Astrocyte of the cerebellum (primary cell): ENCODE results near the gene DMD.

Source experiments
- DNase-seq: peaks from one replicate; pipeline ENCODE4 v3.0.0-alpha.2; 2011; ENCODE audit warnings: low read depth
- H3K4me3 ChIP-seq: 2 replicates; pipeline ENCODE4 v1.5.1; 2011; ENCODE audit warnings: mild to moderate bottlenecking, low read depth, low read length, moderate library complexity
- in situ Hi-C: cut with HindIII; loops from 2 replicates; pipeline ENCODE4 v1.10.0; 2017; ENCODE audit warnings: low sequenced_read_pairs
- TF ChIP-seq, protein P1 (sequence below): IDR thresholded peaks from 2 replicates; pipeline ENCODE4 v1.5.1; 2012; ENCODE audit warnings: low read length, low read depth, moderate library complexity, mild to moderate bottlenecking; ENCODE audit errors: missing control alignments

Gene DMD

DNA sequence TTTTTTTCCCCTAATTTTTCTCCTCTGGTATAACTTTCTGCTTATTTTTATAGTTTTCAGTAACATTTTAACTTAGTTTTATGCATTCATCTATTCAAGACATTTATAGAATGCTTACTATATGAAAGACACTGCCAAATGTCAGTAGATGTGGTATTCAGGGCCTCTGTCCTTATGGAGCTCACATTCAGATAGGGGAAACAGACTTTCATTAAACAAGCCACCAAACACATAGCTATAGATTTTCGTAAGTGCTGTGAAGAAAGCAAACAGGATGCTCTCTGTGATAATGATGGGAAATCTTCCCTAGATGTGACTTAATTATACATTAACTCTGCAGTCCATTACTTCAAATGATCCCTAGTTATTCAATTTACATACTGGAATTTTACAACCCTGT is 1777.5 kb downstream of the DMD start:
- TF ChIP-seq, protein P1, sequence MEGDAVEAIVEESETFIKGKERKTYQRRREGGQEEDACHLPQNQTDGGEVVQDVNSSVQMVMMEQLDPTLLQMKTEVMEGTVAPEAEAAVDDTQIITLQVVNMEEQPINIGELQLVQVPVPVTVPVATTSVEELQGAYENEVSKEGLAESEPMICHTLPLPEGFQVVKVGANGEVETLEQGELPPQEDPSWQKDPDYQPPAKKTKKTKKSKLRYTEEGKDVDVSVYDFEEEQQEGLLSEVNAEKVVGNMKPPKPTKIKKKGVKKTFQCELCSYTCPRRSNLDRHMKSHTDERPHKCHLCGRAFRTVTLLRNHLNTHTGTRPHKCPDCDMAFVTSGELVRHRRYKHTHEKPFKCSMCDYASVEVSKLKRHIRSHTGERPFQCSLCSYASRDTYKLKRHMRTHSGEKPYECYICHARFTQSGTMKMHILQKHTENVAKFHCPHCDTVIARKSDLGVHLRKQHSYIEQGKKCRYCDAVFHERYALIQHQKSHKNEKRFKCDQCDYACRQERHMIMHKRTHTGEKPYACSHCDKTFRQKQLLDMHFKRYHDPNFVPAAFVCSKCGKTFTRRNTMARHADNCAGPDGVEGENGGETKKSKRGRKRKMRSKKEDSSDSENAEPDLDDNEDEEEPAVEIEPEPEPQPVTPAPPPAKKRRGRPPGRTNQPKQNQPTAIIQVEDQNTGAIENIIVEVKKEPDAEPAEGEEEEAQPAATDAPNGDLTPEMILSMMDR: no peak
- no peak overlapping the region for H3K4me3 ChIP-seq
- in situ Hi-C loops: no loop called here
- no peak for DNase-seq

DNA sequence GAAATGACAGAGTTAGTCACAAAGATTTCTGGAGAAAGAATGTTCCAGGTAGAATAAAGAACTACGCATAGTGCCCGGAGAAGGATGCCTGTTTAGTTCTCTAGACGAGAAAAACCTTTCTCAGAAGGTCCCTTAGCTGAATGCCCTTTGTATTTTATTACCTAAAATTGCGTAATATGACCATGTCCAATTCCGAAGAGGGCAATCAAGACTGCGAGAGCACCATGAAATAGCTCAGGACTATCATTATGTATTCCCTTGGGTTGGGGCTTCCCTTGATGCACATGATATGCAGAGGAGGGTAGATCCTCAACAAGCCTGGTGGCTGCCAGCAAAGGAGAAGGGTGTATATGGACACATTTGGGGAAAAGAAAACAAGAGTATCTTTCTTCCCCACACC is 1781.4 kb downstream of the DMD start:
- in situ Hi-C loops: loop anchor here (5.0 kb wide), 1 partner anchor 38 kb away; no protein-coding TSS in a partner anchor

DNA sequence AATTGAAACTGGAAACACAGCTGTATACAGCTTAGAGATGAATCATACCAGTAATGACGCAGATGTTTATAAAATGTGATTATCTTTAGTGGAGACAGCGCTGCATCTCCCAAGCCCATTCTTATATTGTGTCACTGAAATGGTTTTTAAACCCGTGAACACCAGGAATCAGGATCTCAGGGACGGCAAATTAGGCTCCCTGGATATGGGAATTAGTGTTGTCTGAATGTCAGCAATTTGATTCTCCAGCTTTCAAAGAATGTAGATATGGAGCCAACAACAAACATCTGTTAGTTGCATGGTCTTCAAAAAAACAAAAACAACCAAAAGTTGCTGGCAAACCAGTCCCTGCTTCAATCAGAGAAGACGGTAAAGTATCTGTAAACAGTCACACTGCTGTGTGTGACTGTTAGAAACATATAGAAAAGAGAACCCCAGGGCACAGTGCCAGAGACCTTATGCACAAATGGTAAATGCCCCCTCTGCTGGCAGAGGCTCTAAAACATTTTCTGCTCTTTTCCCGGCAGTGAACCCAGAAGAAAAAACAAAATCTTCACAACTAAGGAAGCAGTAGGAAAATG is 1787.7 kb downstream of the DMD start:
- no peak for DNase-seq
- in situ Hi-C loops: no loop called here
- TF ChIP-seq, protein P1: peak; percentile 34
- H3K4me3 ChIP-seq: no peak overlapping the region

More for the DNA sequence above, 1781.4 kb downstream of the DMD start:
- no peak overlapping the region for H3K4me3 ChIP-seq
- TF ChIP-seq, protein P1: no peak
- DNase-seq: no peak

DNA sequence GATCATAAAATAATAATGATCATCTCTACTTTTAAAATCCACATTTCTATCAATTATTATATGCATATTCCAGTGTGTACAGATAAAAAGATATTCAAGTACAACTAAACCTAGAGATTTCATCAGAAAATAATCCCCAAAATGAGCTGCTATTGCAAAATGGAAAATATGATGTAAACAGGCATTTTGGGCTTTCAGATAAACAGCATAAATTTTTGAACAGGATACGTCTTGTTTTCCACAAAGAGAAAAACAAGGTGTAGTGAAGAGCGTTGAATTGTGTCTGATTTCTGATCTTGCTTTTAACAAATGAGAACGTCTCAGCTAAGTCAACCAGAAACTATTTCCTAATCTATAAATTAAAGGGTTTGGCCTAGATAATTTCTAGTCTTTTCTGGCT is 1789.9 kb downstream of the DMD start:
- TF ChIP-seq, protein P1: no peak
- H3K4me3 ChIP-seq: no peak overlapping the region
- in situ Hi-C loops: no loop called here
- DNase-seq: no peak

DNA sequence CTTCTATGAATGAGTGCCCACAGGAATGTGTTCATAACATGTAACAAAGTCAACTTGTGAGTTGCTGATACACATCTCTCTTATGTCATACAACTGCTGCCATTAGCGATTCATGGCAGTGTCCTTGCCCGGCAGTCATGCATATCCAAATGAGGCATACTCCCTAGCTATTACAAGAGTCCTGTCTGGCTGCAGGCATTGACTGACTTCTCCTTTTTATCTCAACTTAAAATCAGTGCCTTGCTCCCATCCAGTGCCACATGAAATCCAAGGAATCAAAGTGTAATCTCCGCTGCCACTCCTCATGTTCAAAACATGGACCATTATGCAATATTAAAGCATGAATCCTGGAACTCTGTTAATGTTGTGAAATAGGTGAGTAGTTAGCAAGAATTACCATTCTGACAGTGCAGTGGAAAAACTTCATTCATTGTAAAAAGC is 1790.6 kb downstream of the DMD start:
- TF ChIP-seq, protein P1: no peak
- no peak overlapping the region for H3K4me3 ChIP-seq
- in situ Hi-C loops: no loop called here
- no peak for DNase-seq

DNA sequence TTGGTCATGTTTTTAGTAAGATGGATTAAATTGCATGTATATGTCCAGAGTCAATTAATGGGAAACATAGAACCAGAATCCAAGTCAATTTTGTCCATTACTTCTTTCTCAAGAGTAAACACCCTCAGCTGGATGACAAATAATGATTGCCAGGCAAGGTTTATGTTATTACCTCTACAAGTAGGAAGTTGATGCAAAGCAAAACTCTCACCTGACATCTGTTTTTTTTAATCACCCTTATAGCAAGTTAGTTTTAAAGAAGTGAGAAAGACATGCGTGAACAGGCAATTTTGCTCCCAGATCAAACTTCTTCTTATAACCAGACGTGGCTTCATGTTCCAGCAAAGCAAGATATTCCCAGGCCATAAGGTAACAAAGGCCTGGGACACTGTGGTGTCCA is 1791.0 kb downstream of the DMD start:
- TF ChIP-seq, protein P1: no peak
- in situ Hi-C loops: no loop called here
- H3K4me3 ChIP-seq: no peak overlapping the region
- DNase-seq: no peak
